NCI-H1930 (cell line): ENCODE results near the gene ADAMTSL1.

Source experiments
- DNase-seq, 2 experiments: peaks; one replicate each; lab custom pipeline; 2025; lab: John Stamatoyannopoulos, UW

Gene ADAMTSL1

DNA sequence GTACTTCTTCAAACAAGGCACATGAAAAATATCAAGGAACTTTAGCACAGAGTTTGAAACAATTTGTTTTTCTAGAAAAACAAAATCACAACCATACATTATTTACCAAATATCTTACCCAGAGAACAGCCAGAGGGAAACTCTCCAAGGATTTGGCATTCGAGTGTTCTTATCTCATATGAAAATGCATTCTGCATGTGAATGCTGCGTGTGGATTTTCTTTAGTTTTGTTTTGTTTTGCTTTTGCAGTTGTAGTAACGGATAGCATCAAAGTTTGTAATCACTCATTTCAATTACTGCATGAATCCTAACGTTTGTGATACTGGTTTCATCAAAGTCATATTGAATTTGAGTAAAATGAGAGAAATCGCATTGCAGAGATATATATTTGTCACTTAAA lies 28.0 kb downstream of the ADAMTSL1 start:
- no peak for DNase-seq

DNA sequence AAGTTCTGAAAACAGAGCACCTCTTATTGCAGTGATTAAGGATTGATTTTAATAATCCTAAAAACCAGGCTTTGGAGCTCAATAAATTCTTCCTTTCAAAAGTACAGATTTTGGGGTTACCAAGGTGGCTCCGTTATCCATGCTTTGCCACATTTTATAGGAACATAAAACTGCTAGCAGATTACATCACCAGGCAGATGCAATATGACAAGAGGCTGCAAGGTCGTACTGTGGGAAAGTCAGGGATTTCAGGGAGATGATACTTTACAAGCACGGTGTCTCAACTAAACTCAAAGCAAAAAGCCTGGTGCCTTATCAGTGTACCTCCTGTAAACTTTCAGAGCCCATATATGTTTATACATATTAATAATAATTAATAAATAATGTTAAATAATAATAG lies 28.6 kb downstream of the ADAMTSL1 start:
- DNase-seq, result no peak

DNA sequence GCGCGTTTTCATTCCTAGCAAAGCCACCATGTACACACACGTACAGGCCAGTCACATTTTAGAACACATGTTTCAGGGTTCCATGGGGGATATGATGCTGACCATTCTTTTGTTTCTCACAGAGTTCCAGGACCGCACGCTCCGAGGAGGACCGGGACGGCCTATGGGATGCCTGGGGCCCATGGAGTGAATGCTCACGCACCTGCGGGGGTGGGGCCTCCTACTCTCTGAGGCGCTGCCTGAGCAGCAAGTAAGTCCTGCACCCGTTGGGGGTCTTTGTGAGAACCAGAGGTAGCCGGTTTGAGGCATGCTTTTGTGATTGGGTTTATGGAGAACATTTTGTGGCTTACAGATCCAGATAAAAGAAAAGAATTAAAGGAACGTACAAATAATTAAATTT lies 30.8 kb downstream of the ADAMTSL1 start:
- DNase-seq, result no peak

GRCh38 chr9:18507151-18507550 lies 33.2 kb downstream of the ADAMTSL1 start:
- DNase-seq, result no peak

- DNase-seq, result no peak
Measured at GRCh38 chr9:18516514-18516913, 42.6 kb downstream of the ADAMTSL1 start.

DNA sequence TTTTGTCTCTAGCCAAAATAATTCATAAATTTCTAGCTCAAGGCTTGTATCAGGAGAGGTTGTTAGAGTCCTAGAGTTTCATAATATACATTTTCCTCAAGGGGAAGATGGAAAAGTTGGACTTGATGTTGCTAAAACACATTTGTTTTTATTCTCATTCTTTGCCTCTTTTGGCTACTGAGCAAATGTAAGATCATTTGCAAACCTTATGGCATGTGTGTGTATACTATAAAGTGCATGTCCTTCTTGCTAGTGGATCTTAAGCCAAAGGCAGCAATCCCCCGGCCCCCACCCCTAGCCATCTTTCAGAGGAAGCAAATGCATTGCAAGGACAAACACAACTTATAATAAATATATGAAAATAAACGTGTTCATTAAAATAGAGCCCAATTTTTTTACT lies 43.0 kb downstream of the ADAMTSL1 start:
- DNase-seq, result no peak

DNA sequence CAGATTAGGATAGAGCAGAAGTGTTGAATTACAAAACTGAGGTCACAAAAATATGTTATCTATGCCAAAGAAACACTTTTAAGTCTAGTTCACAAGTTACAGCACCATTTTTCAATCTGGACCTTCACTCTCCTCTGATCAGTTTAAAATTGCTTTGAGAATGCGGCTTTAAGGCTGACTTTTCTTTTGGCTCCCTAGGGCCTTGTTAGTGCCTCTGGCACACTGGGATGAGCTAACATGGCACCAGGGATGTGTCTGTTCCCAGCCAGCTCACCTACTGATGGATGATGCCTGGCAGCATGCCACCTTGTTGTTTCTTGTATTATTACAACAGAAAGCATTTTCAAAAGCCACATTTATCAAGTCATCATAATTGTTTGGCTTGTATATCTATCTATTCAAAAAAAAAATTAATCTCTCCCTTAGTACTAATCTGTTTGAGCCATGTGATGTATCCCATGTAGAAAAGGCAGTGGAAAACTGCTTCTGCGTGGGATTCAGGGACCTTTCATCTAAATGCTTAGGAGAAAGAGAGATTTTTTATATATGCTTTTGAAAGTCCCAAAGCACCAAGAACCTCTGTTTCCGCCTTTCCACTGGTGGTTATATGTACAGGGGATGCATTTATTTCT lies 46.6 kb downstream of the ADAMTSL1 start:
- peak in 1 of 2 experiments; percentile 34 for DNase-seq

DNA sequence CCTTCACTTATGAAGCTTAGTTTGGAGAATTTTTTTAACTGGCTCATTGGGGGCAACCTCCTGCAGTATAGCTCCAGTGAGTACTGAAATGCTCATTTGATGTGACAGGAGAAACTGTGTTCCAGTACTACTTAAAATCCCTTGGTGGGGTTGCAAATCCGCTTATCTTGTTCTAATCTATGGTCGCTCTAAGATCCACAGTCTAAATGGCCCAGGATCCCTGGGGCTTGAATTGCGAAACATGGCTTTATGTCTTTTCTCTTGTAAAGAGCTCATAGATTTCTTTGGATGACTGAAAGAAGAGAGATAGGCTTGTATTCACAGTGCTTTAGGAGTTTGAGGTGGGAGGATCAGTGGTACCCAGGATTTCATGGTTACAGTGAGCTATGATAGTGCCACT lies 52.7 kb downstream of the ADAMTSL1 start:
- DNase-seq, result no peak

DNA sequence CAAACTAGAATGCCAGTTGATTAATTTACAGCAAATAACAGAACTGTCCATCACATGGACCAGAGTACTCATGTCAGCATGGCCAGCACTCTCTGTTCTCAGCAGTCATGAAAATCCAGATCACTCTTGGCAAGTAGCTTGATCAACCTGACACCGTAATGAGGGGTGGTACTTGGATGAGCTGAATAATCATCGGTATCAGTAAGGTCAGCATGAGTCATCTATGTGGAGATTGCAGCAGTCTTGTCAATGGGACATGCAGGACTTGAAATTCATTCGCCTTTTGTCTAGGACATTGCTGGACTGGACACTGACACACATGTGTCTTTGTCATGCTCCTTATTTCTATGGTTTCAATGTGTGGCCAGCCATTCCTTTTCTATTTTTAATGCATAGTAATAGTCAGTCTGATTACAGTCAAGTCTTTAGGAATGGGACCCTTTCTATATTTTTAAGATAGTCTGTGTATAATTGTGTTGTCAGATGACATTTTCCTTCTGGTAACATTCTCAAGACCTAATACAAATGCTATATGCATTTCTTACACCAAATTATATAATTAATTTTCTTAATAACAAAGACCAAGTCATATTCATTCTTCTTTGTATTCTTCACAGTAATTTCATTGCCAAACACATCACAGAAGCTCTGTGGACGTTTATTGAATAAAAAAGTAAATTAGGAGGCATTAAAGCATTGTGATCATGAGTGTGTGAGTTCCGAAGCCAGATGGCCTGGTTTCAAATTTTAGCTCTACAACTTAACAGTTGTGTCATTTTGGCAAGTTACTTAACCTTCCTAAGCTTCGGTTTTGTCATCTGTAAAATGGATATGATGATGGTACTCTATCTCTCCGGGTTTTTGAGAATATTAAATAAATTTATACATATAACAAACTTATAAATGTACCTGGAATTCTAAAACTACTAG lies 57.4 kb downstream of the ADAMTSL1 start:
- DNase-seq, result no peak

GRCh38 chr9:18534611-18535010 lies 60.7 kb downstream of the ADAMTSL1 start:
- no peak for DNase-seq

DNA sequence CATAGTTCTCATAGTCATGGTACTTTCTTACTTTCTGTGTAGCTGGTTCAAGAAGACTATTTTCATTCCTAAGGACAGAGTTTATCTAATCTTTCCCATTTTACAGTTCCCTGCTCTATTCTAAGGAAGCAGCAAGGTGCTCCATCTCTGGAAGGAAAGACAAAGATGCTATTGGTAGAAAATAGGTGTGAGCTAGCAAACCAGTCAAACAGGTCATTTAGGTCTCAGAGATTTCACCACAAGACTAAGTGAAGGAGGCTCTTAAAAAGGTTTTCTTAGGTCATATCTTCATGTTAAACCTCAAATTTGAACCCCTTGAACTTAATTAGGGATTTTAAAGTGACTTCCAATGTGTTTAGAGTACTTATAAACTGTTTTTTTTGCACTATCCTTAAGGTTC lies 62.6 kb downstream of the ADAMTSL1 start:
- DNase-seq, result no peak

GRCh38 chr9:18539203-18539693 lies 65.3 kb downstream of the ADAMTSL1 start:
- no peak for DNase-seq

DNA sequence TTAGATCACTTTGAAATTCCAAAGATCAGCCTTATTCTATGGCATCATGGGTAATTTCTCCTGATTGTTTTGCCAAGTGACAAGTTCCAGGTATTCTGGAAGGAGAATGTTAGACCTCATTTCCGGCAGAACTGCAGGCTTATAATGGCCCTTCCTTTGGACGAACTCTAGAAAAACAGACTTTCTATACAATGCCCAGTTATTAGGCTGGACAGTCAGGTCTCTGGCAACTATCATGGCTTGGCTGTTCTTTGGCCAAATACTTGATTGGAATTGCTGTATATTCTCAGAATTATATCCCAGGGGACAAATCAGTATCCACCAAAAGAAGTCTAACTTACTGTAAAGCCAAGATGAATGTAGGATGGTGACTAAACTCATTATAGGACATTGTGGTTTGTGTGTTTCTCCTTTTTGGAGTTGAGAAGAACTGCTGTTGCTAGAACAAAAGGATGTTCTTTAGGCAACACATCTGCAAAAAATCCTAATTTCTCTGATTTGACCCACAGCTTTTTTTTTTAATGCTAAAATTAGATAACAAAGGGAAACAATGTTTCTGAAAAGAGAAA lies 69.0 kb downstream of the ADAMTSL1 start:
- DNase-seq, result no peak

GRCh38 chr9:18543406-18544192 lies 69.6 kb downstream of the ADAMTSL1 start:
- no peak for DNase-seq

DNA sequence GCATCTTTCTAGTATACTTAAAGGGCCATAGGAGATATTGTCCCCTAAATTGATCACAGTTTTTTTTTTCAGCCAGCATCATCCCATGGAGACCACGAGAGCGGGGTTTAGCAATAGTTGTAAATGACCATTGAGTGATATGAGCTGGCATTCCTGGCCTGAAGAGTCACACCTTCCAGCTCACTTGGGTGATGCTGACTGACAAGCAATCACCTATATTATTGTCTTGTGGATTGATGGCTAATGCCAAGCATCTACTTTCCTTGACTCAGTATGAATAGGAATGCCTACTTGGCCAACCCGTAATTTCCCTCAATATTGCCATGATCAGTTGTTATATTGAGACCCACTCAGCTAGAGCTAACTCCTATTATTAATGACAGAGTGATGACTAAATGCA lies 70.5 kb downstream of the ADAMTSL1 start:
- DNase-seq, result no peak

- no peak for DNase-seq
Measured at GRCh38 chr9:18545636-18546360, 71.8 kb downstream of the ADAMTSL1 start.

GRCh38 chr9:18548456-18548855 lies 74.5 kb downstream of the ADAMTSL1 start:
- DNase-seq, result no peak

GRCh38 chr9:18549772-18550171 lies 75.8 kb downstream of the ADAMTSL1 start:
- no peak for DNase-seq

GRCh38 chr9:18550286-18550685 lies 76.3 kb downstream of the ADAMTSL1 start:
- DNase-seq, result no peak

DNA sequence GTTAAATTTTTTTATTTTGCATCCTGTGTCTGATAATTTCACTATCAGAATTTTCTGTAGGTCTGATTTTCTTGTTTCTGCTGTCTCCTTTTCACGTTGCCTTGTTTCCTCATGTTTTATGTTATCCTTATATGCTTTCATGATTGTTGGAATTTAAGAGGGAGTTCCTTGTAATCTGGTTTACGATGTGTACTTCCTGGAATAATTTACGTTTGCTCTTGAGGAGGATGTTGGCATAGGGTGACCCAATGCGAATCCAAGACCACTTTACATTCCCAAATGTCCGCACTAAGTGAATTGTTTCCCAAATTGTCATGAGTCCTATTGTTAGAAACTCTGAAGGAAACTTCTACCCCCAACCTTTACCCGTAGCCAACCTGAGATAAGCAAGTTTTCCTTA lies 80.3 kb downstream of the ADAMTSL1 start:
- no peak for DNase-seq

- no peak for DNase-seq
Measured at GRCh38 chr9:18555105-18555883, 81.3 kb downstream of the ADAMTSL1 start.
